T47D (cell line): ENCODE data around the gene NATD1.

ENCODE experiments used
- DNase-seq, 2 experiments: peaks; one replicate each; pipeline versions ENCODE4 v3.0.0 to v3.0.0-alpha.2; 2011 to 2012; ENCODE audit warnings: low read depth in 1 of 2, low spot score in 1 of 2
- JUND ChIP-seq: IDR thresholded peaks from 2 replicates; pipeline ENCODE4 v1.6.1; 2012; ENCODE audit warnings: low read depth
- in situ Hi-C: cut with HindIII; loops from 2 replicates; pipeline ENCODE4 v1.10.0; 2016; ENCODE audit warnings: low sequenced_read_pairs, low pct_unique_long_range_greater_than_20kb

The NATD1 gene

GRCh38 chr17:21278450-21279197 lies 25.4 kb upstream of the NATD1 start:
- no peak for TF ChIP-seq JUND
- in situ Hi-C loops = no loop called here
- no peak for DNase-seq

DNA sequence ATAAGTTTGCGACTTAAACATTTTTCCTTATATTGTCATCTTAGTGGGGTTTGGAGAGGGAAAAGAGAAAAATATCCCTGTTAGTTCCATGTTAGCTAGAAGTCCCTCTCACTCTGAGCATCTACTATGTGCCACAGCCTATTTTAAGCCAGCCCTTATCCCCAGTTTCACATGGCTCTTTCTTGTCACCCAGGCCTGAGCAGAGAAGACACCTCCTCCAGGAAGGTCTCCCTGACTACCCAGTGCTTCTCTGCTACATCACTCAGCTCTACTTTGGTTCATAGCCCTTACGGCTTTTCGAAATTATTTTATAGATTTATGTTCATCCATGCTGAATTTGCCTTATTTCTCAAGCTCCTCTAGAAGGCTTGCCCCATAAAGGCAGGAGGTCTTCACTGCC lies 24.1 kb upstream of the NATD1 start:
- no peak for DNase-seq
- no peak for TF ChIP-seq JUND
- in situ Hi-C loops = no loop called here

DNA sequence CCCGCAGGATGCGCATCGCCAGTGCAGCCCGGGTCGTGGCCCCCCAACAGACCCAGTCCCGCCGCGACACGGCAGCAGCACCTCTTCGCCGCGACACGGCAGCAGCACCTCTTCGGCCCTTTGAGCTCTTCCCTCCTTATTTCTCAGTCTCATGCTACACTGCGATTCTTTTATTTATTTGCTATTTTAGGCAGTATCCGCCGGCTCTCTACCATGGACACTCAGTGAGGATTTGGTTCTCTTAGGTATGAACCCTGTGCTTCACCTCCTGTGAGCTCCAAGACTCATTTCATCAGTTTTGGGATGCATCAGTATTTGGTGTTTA lies 23.0 kb upstream of the NATD1 start:
- no peak for DNase-seq
- in situ Hi-C loops = no loop called here
- no peak for TF ChIP-seq JUND

- TF ChIP-seq JUND = no peak
- in situ Hi-C loops = no loop called here
- DNase-seq = peak; percentile 82 to 94
Measured at GRCh38 chr17:21275579-21276263, 22.5 kb upstream of the NATD1 start.

DNA sequence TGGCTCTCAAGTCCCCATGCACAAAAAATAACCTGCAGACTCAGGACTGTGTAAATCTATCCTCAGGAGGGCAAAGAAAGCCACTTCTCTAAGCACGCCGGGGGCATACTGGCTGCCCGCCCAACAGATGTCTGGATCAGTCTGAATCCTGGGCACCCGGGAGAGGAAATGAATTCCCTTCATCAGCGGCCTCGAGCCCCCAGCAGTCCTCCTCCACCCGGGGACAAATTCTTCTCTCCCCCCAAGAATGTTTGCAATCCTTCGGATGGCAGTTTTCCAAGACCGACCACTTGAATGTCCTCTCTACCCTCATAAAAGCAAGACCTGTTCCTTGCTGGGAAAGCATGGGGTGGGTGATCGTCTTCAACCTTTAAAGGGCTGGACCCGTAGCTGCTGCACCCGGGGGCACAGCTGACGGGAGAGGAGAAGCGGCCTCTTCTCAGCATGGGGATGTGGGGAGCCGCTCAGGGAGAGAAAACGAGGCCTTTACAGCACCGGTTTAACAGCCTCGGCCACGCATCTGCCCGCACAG lies 21.9 kb upstream of the NATD1 start:
- in situ Hi-C loops = no loop called here
- no peak for TF ChIP-seq JUND
- DNase-seq = no peak

DNA sequence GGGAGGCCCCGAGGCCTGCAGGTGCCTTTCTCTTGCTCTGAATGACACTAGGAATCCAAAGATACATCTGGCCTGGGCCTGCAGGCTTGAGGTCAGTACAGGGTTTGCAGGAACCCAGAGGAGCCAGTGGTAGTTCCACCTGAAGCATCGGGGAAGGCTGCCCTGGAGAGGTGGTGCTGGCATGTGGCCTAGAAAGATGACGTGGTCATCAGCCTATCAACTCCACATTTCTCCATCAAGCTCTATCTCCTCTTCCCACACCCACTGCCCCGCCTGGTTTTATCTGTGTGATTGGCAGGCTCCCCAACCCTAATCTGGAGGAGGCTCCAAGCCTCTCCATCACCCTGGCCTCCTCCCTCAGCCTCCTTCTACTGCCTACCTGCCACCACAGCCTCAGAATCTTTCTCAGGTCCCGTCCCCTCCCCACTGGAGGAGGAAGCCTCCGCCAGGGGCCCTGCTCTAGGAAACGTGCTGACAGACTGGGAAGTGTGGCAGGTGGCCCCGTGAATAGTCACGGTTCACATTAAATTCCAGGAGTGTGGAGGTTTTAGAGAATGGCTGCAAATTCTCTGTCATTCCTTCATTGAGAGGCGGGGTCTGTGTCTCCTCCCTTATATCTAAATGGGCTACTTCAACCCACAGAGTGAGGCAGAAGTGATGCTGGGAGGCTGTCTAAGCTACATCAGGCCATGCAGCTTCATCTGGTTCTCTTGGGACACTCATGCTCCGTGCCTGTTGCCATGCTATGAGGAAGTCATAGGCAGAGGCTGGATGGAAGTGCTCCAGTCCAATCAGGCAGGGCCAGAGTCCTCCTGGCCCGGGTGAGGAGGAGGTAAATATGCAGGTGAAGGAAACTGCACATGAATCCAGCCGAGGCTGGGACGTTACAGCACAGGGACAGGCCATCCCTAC lies 19.9 kb upstream of the NATD1 start:
- no peak for TF ChIP-seq JUND
- in situ Hi-C loops = no loop called here
- DNase-seq = no peak

DNA sequence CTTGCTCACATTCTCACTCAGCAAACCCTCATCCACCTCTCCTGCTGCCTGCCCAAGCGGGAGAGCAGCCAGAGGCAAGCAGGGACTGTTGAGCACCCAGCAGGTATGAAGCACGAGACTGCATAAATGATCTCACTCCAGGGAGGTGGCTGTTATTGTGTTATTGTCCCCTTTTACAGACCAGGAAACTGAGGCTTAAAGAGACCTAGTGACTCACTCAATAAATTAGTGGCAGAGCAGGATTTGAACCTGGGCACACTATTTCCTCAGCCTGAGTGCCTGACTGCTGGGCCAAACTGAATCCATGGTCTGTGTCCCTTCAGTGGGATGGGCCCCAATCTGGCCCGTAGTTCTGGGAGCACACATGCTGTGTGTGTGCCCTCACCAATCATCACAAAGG lies 19.0 kb upstream of the NATD1 start:
- in situ Hi-C loops = no loop called here
- DNase-seq = no peak
- no peak for TF ChIP-seq JUND

DNA sequence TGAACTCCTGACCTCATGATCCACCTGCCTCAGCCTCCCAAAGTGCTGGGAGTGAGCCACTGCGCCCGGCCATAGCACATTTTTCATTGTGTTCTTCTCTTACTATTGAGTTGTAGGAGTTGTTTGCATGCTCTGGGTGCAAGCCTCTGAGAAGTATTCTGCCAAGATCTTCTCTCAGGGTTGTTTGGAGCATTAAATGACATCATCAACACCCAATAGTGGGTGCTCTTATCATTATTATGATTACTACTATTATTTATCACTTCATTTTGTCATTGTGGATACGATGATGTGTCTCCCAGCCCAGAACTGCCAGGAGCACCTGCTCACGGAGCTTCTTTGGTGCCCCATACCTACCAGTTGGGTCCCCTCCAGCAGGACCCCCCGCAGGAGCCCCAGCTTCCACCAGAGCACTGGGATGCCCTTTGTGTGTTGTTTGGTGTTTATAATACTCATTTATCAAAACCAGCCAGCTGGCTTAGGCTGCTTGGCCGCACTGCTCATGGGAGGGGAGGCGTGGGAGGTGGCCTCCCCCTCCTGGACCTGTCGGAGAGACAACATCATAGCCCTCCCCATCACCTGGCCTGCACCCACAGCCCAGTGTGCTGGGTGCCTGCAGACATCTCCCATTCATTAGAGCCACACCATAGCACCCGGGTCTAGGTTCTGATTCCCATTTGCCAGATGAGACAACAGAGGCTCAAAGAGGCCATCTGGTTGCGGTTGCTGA lies 18.4 kb upstream of the NATD1 start:
- TF ChIP-seq JUND = no peak
- no peak for DNase-seq
- in situ Hi-C loops = no loop called here

GRCh38 chr17:21269394-21269793 lies 16.2 kb upstream of the NATD1 start:
- no peak for TF ChIP-seq JUND
- DNase-seq = no peak
- in situ Hi-C loops = no loop called here

DNA sequence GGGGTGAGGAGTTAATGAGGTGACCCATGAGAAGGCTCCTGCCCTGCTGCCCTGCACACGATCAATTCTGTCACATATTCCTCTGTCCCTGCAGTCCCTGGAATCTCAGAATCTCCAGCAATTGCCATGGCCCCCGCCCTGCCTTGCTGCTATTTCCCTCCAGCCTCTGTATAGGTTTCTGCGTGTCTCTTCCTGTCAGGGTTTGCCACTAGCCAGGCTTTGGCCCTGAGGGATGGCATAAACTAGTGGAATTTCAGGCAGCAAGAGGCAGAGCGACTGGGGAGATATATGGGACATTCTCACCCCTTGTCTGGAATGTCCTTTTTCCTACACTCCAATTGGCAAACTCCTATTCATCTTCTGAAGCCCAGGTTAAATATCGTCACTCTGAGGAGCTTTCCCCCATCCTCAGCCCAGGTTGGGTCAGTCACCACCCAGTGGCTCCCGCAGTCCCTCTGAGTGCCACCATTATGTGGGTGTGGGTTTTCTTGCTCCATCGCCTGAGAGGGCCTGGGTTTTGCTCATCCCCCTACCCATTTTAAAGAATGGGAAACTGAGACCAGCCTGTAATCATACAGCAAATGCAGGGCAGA lies 15.5 kb upstream of the NATD1 start:
- TF ChIP-seq JUND = no peak
- no peak for DNase-seq
- in situ Hi-C loops = no loop called here

DNA sequence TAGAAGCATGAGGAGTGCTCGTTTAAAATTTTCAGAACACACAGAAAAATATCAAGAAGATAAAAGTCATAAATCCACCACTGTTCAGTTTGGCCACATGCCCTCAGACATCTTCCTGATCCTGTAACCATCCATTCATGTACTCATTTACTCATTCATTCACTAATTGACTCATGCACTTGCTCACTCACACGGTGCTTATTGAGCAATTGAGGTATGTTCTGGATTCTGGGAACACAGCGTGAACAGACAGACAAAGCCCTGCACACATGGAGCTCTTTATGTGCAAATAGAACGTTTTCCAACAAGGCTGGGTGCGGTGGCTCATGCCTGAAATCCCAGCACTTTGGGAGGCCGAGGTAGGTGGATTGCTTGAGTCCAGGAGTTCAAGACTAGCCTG lies 10.2 kb upstream of the NATD1 start:
- no peak for TF ChIP-seq JUND

More for the DNA sequence above, 10.2 kb upstream of the NATD1 start:
- in situ Hi-C loops = no loop called here
- DNase-seq = no peak
